Testis (tissue), 3 donors: ENCODE data around the gene STARD13. TPM values are rescaled to one million over a fixed set of nuclear protein-coding genes. Genes with fewer than 3 reads are reported as not detected.

Experiments
- DNase-seq: peaks from one replicate; pipeline ENCODE4 v3.0.0-alpha.2; 2019
- H3K27ac ChIP-seq, 2 donors: fragments of 200-600 bp; sonication (generic); one replicate each; pipeline ENCODE4 v1.5.1; 2019
- H3K27me3 ChIP-seq: fragments of 200-600 bp; sonication (generic); one replicate; pipeline ENCODE4 v1.5.1; 2019
- H3K36me3 ChIP-seq: fragments of 200-600 bp; sonication (generic); one replicate; pipeline ENCODE4 v1.5.1; 2017; ENCODE audit warnings: low read depth; ENCODE audit errors: missing control alignments
- H3K4me1 ChIP-seq: fragments of 200-600 bp; sonication (generic); one replicate; pipeline ENCODE4 v1.5.1; 2019
- H3K4me3 ChIP-seq, 2 donors: fragments of 200-600 bp; sonication (generic); one replicate each; pipeline ENCODE4 v1.5.1; 2017 to 2019
- H3K9me3 ChIP-seq: fragments of 200-600 bp; sonication (generic); one replicate; pipeline ENCODE4 v1.5.1; 2017
- POLR2A ChIP-seq: fragments of 450-650 bp; IDR thresholded peaks from one replicate; pipeline ENCODE4 v1.6.1; 2017; ENCODE audit warnings: antibody characterized with exemption, mild to moderate bottlenecking, moderate library complexity
- WGBS, 2 donors: methylation state at CpG; one replicate each; pipeline ENCODE4 v1.1.5; 2018; 5-methylcytosine and 5-hydroxymethylcytosine counted together
- intact Hi-C: fragments of 100-400 bp; cut with DNase I; formaldehyde crosslinking; loops from one replicate; pipeline ENCODE4 v1.15.1; 2023; ENCODE audit warnings: low total_unique reads
- polyA plus RNA-seq: library from polyadenylated mRNA; stranded (reverse); fragments of 350-450 nt; fragmentation: Illumina TruSeq; extraction: RNeasy Lipid Tissue Mini Kit (QIAGEN cat#74804); gene quantifications from one replicate; pipeline ENCODE4 v1.2.3, GENCODE V29; 2014; ENCODE audit warnings: low read depth, low replicate concordance; ENCODE audit not compliant: insufficient read depth
- total RNA-seq, 2 donors: library from RNA; depleted of rRNA; stranded (reverse); fragments of >200 nt; gene quantifications; one replicate each; pipeline ENCODE4 v1.2.3, GENCODE V29; 2016
- TF ChIP-seq, protein P1 (sequence below), 3 experiments: fragments of 450-650 bp in 2 of 3; fragments of 200-600 bp in 1 of 3; sonication (generic) in 1 of 3; IDR thresholded peaks; one replicate each; pipeline ENCODE4 v1.5.1; 2016 to 2019; ENCODE audit warnings: antibody characterized with exemption in 3 of 3, mild to moderate bottlenecking in 2 of 3, moderate library complexity in 1 of 3

The STARD13 gene
- total and polyA plus RNA-seq, 3 donors from 2014 or later: 7.2 to 33.7 (median 24.4) TPM

GRCh38 chr13:33272531-33273124 lies 12.9 kb downstream of the STARD13 start:
- Histone ChIP-seq H3K27me3 (no peaks in the 10 kb centered on the region), H3K4me3 (no peak overlapping the region), H3K9me3 (no peaks in the 10 kb centered on the region), H3K4me1 (peaks cover 33% of the 10 kb centered on the region), H3K36me3 (no peaks in the 10 kb centered on the region), H3K27ac (no peak overlapping the region)
- TF ChIP-seq POLR2A: no peak
- TF ChIP-seq, protein P1, sequence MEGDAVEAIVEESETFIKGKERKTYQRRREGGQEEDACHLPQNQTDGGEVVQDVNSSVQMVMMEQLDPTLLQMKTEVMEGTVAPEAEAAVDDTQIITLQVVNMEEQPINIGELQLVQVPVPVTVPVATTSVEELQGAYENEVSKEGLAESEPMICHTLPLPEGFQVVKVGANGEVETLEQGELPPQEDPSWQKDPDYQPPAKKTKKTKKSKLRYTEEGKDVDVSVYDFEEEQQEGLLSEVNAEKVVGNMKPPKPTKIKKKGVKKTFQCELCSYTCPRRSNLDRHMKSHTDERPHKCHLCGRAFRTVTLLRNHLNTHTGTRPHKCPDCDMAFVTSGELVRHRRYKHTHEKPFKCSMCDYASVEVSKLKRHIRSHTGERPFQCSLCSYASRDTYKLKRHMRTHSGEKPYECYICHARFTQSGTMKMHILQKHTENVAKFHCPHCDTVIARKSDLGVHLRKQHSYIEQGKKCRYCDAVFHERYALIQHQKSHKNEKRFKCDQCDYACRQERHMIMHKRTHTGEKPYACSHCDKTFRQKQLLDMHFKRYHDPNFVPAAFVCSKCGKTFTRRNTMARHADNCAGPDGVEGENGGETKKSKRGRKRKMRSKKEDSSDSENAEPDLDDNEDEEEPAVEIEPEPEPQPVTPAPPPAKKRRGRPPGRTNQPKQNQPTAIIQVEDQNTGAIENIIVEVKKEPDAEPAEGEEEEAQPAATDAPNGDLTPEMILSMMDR (IDR thresholded peaks at IDR 0.05): no peak
- WGBS, 2 donors: 88 to 89% methylated on average over 7 of the region's 7 CpGs
- no peak for DNase-seq
- intact Hi-C loops: no loop called here

DNA sequence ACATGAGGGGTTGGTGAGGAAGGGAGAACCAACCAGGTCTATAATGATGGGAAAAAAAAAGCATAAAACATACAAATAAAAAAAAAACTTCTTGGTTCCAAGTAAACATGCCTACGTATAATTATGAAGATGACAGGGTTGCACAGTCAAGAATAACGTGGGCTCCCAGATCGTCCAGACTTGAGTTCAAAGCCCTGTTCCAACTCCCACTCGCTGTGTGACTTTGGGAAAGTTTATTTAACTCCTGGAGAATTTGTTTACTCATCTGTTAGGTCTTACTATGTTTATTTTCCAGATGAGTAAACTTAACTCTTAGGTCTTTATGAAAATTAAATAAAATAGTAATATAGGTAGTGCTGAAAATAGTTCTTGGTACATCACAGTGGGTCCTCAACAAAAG lies 13.8 kb downstream of the STARD13 start:
- Histone ChIP-seq H3K4me3 (no peak overlapping the region), H3K36me3 (no peaks in the 10 kb centered on the region), H3K4me1 (peaks cover 33% of the 10 kb centered on the region), H3K27ac (peak overlapping the region; percentile 74), H3K9me3 (no peaks in the 10 kb centered on the region), H3K27me3 (no peaks in the 10 kb centered on the region)
- DNase-seq: no peak
- WGBS, 2 donors: 64 to 77% methylated on average over 4 of the region's 4 CpGs
- intact Hi-C loops: no loop called here
- TF ChIP-seq, protein P1 (IDR thresholded peaks at IDR 0.05): no peak
- no peak for TF ChIP-seq POLR2A

DNA sequence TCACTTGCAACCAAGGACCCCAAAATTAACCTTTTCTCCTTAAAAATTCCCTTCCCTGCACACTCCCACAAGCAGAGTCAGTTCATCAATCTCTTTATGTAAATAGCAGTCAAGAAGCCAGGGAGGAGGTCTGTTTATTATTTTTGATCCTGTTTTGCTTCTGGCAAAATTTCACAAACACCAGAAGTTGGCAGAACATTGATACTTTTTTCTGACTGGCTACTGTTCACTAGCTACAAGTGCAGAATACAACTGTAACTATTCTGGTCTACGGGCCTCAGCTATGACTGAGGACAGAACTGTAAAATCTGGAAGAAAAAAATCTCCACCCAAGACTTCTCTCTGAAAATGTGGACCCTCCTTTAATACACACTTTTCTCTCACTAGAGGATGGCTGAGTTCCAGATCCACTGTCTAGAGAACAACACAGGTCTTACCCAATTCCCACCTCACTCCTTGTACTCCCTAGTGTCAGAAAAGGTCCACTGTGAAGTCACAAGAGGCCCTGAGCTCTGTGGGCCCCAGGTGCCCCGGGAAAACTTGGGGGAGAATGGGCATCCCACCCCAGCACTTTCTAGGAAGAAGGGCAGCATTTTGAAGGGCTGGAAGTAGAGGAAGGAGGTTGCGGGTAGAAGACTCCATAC lies 14.5 kb downstream of the STARD13 start:
- WGBS, 2 donors: 49 to 56% methylated on average over 3 of the region's 3 CpGs
- peaks cover 26% of the 10 kb centered on the region for H3K4me1 ChIP-seq
- no peaks in the 10 kb centered on the region for H3K36me3 ChIP-seq
- H3K4me3 ChIP-seq: no peak overlapping the region
- H3K27ac ChIP-seq: peak overlapping the region; percentile 74
- intact Hi-C loops: no loop called here
- H3K9me3 ChIP-seq: no peaks in the 10 kb centered on the region
- TF ChIP-seq POLR2A: no peak
- TF ChIP-seq, protein P1 (IDR thresholded peaks at IDR 0.05): no peak
- H3K27me3 ChIP-seq: no peaks in the 10 kb centered on the region
- no peak for DNase-seq

DNA sequence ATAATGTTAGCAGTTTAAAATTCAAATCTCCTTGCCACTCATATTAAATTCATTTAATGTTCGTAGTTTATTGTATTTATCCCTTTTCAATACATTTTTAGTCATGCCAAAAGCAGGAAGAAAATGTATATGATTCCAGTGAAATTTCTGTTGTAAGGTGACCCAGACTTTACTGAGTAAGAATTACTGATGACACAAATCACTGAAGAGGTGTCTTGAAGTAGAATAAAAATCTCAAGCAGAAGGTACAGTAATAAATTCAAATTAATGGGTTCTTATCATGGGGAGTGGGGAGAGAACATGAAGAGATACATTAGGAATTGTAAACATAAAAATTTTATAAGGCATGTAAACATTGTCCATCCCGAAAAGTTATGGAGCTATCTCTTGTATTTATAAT lies 19.9 kb downstream of the STARD13 start:
- H3K4me1 ChIP-seq: peaks cover 7% of the 10 kb centered on the region
- 85 to 91% methylated on average over 2 of the region's 2 CpGs for WGBS, 2 donors
- TF ChIP-seq, protein P1 (IDR thresholded peaks at IDR 0.05): no peak
- no peak for TF ChIP-seq POLR2A
- no peak for DNase-seq
- no peaks in the 10 kb centered on the region for H3K36me3 ChIP-seq
- no peaks in the 10 kb centered on the region for H3K9me3 ChIP-seq
- H3K4me3 ChIP-seq: no peak overlapping the region
- H3K27ac ChIP-seq: no peak overlapping the region
- H3K27me3 ChIP-seq: no peaks in the 10 kb centered on the region
- intact Hi-C loops: no loop called here

DNA sequence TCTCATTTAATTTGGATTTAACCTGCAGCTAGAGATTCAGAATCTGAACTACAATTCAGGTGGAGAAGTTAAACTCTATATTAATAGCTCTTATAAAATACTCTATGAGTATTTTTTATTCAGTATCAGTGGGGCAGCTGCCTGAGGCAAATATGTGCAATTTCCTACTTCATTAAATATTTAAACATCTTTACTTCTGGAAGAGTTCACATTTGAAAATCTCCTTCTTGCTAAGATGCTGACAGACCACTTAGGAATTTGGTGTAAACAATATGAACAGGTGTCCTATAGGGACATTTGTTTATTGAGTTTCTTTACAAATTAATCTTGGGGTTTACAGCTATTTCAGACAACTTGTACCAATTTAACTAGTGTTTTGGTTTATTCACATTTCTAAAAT lies 20.4 kb downstream of the STARD13 start:
- no peaks in the 10 kb centered on the region for H3K27me3 ChIP-seq
- peaks cover 4% of the 10 kb centered on the region for H3K4me1 ChIP-seq
- H3K27ac ChIP-seq: no peak overlapping the region
- no peak overlapping the region for H3K4me3 ChIP-seq
- no peaks in the 10 kb centered on the region for H3K9me3 ChIP-seq
- TF ChIP-seq POLR2A: no peak
- TF ChIP-seq, protein P1 (IDR thresholded peaks at IDR 0.05): no peak
- intact Hi-C loops: no loop called here
- DNase-seq: no peak
- no peaks in the 10 kb centered on the region for H3K36me3 ChIP-seq
